ENCODE measurements around the gene ARAP1. TPM values are rescaled to one million over a fixed set of nuclear protein-coding genes. Genes with fewer than 3 reads are reported as not detected.
A peak's percentile ranks its signal among the peaks of the same experiment; 100 is the strongest.

Gene ARAP1
- polyA plus RNA-seq, 1 donor (not counting 4 experiments of a cell fraction or from before 2014, with no cell fraction given) = 32.8 TPM

DNA sequence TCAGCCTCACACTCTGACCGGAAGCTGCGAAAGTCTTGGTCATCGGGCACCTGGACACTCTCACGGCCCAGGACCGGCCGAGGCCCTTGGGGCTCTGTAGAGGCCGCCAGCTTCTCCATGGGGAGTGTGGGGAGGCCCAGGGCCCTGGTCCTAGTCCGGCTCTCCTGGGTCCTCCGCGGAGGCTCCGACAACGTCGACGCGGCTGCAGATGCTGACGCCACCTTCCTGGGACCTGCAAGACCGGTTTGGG is 28.8 kb upstream of the ARAP1 start:
- Histone ChIP-seq H3K36me3 (ENCODE audit: control insufficient read depth in 2 of 2, extremely low read depth in 1 of 2, insufficient read depth in 2 of 2, low read length in 2 of 2) (peaks cover 0 to 5% of the 10 kb centered on the region in 2 experiments), H3K9ac (ENCODE audit: control insufficient read depth, extremely low read depth, insufficient read depth, low read length) (peak overlapping the region; percentile 63), H3K27ac (ENCODE audit: control insufficient read depth, insufficient read depth, low read length) (peak overlapping the region; percentile 10), H3K4me2 (ENCODE audit: control insufficient read depth, extremely low read depth, insufficient read depth, low read depth, low read length) (peak overlapping the region; percentile 79), H3K9me1 (ENCODE audit: control insufficient read depth, extremely low read depth, insufficient read depth, low read length) (no peaks in the 10 kb centered on the region), H3K4me3 (ENCODE audit: control insufficient read depth in 2 of 3, extremely low read depth in 1 of 3, insufficient read depth in 2 of 3, low read depth in 1 of 3, low read length in 3 of 3) (peak overlapping the region; percentile 39 to 70 (median 61)), H3K4me1 (ENCODE audit: control insufficient read depth, extremely low read depth, insufficient read depth, low read length) (peaks cover 19% of the 10 kb centered on the region), H3K79me2 (ENCODE audit: control insufficient read depth, insufficient read depth, low read length) (no peaks in the 10 kb centered on the region), H4K20me1 (ENCODE audit: control insufficient read depth, extremely low read depth, insufficient read depth, low read length) (no peaks in the 10 kb centered on the region), H3K27me3 (ENCODE audit: control insufficient read depth, extremely low read depth, insufficient read depth, low read length) (no peaks in the 10 kb centered on the region), H3K9me3 (ENCODE audit: control insufficient read depth, low read depth, low read length) (no peaks in the 10 kb centered on the region), H2AFZ (ENCODE audit: control insufficient read depth, low read length) (peak overlapping the region; percentile 27)
- dilution Hi-C loops (cut with MboI; ENCODE audit: extremely low pct_ligation_motif_present, low sequenced_read_pairs) = no loop called here
- DNase-seq (ENCODE audit: low read depth, low spot score) (no peak), FAIRE-seq (no peak)
- TF ChIP-seq, protein P1, sequence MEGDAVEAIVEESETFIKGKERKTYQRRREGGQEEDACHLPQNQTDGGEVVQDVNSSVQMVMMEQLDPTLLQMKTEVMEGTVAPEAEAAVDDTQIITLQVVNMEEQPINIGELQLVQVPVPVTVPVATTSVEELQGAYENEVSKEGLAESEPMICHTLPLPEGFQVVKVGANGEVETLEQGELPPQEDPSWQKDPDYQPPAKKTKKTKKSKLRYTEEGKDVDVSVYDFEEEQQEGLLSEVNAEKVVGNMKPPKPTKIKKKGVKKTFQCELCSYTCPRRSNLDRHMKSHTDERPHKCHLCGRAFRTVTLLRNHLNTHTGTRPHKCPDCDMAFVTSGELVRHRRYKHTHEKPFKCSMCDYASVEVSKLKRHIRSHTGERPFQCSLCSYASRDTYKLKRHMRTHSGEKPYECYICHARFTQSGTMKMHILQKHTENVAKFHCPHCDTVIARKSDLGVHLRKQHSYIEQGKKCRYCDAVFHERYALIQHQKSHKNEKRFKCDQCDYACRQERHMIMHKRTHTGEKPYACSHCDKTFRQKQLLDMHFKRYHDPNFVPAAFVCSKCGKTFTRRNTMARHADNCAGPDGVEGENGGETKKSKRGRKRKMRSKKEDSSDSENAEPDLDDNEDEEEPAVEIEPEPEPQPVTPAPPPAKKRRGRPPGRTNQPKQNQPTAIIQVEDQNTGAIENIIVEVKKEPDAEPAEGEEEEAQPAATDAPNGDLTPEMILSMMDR (optimal IDR thresholded peaks at IDR 0.05 in 1 of 3, IDR thresholded peaks at IDR 0.05 in 1 of 3, conservative IDR thresholded peaks at IDR 0.05 in 1 of 3; ENCODE audit: extremely low read depth in 1 of 3, insufficient read depth in 2 of 3, low read length in 3 of 3) = no peak
- TF ChIP-seq EZH2 (IDR thresholded peaks at IDR 0.05; ENCODE audit: low read length) = no peak

DNA sequence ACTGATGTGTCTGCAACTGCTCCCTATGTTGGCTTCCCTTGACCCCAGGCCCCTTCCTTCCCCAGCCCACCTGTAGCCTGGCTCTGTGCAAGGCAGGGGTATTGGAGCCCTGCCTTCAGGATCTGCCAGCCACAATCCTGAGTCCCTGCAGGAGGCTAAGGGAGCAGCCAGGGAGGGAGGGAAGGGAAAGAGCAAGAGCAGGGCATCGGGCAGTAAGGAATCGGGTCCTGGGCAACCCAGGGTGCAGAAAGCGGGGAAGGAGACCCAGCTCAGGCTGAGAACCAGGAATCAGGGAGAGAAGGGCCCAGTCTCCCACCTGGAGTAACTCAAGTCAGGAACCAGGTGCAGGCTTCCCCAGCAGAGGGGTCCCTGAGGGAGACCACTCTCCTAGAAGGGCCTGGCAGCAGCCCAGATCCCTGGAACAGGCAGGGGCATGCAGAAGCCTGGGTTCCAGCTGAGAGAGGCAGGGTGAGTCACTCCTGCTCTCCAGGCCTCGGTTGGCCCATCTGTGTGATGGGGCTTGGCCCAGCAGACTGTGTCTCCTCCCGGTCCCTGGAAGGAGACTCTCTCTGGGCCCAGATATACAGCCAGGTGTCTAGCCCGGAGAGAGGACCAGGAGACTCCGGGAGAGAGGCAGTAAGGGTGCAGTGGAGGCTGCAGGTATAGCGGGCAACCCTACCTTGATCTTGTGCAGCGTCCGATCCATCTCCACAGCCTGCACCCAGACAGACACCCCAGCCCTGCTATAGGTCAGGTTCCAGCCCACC is 28.3 kb upstream of the ARAP1 start:
- no peak for TF ChIP-seq EZH2 (IDR thresholded peaks at IDR 0.05; ENCODE audit: low read length)
- TF ChIP-seq, protein P1 (optimal IDR thresholded peaks at IDR 0.05 in 1 of 3, IDR thresholded peaks at IDR 0.05 in 1 of 3, conservative IDR thresholded peaks at IDR 0.05 in 1 of 3; ENCODE audit: extremely low read depth in 1 of 3, insufficient read depth in 2 of 3, low read length in 3 of 3) = no peak
- H3K4me3 ChIP-seq (ENCODE audit: control insufficient read depth in 2 of 3, extremely low read depth in 1 of 3, insufficient read depth in 2 of 3, low read depth in 1 of 3, low read length in 3 of 3) = peak overlapping the region; percentile 39 to 70 (median 61)
- no peaks in the 10 kb centered on the region for H4K20me1 ChIP-seq (ENCODE audit: control insufficient read depth, extremely low read depth, insufficient read depth, low read length)
- H3K36me3 ChIP-seq (ENCODE audit: control insufficient read depth in 2 of 2, extremely low read depth in 1 of 2, insufficient read depth in 2 of 2, low read length in 2 of 2) = peaks cover 0 to 5% of the 10 kb centered on the region in 2 experiments
- H3K27me3 ChIP-seq (ENCODE audit: control insufficient read depth, extremely low read depth, insufficient read depth, low read length) = no peaks in the 10 kb centered on the region
- H3K79me2 ChIP-seq (ENCODE audit: control insufficient read depth, insufficient read depth, low read length) = no peaks in the 10 kb centered on the region
- H3K4me2 ChIP-seq (ENCODE audit: control insufficient read depth, extremely low read depth, insufficient read depth, low read depth, low read length) = peak overlapping the region; percentile 79
- DNase-seq (ENCODE audit: low read depth, low spot score) = no peak
- FAIRE-seq = no peak
- peak overlapping the region; percentile 10 for H3K27ac ChIP-seq (ENCODE audit: control insufficient read depth, insufficient read depth, low read length)
- H3K9ac ChIP-seq (ENCODE audit: control insufficient read depth, extremely low read depth, insufficient read depth, low read length) = peak overlapping the region; percentile 63
- H3K4me1 ChIP-seq (ENCODE audit: control insufficient read depth, extremely low read depth, insufficient read depth, low read length) = peaks cover 23% of the 10 kb centered on the region
- dilution Hi-C loops (cut with MboI; ENCODE audit: extremely low pct_ligation_motif_present, low sequenced_read_pairs) = no loop called here
- no peaks in the 10 kb centered on the region for H3K9me1 ChIP-seq (ENCODE audit: control insufficient read depth, extremely low read depth, insufficient read depth, low read length)
- H3K9me3 ChIP-seq (ENCODE audit: control insufficient read depth, low read depth, low read length) = no peaks in the 10 kb centered on the region
- H2AFZ ChIP-seq (ENCODE audit: control insufficient read depth, low read length) = peak overlapping the region; percentile 27
